CD4-positive, alpha-beta T cell (primary cell): ENCODE data around the gene GRIN1. TPM values are rescaled to one million over a fixed set of nuclear protein-coding genes. Genes with fewer than 3 reads are reported as not detected.

Experiments
- ATAC-seq: fragments of 200-7000 bp; cut with Tn5 transposase; one replicate; pipeline ENCODE4 v1.10.0; 2022; ENCODE audit warnings: mild to moderate bottlenecking; ENCODE audit not compliant: poor library complexity
- CTCF ChIA-PET: fragments of 350-600 bp; sonication (Branson Sonifier 250); formaldehyde crosslinking; loops from one replicate; lab custom pipeline; 2021; ENCODE audit warnings: antibody characterized with exemption, inconsistent platforms; lab: Charles Lee
- POLR2A ChIA-PET: fragments of 350-600 bp; sonication (Branson Sonifier 250); formaldehyde crosslinking; loops from one replicate; lab custom pipeline; 2021; ENCODE audit warnings: antibody characterized with exemption, inconsistent platforms; lab: Charles Lee
- DNase-seq, 14 experiments: peaks; one replicate each; pipeline ENCODE4 v3.0.0-alpha.2; 2013 to 2020; ENCODE audit warnings: mixed read lengths in 2 of 14
- H3K27ac ChIP-seq, 2 donors: one replicate each; pipeline versions ENCODE4 v1.5.1 to v1.7.0; 2013; ENCODE audit warnings: low read length in 2 of 2, low read depth in 1 of 2, mild to moderate bottlenecking in 1 of 2
- H3K27me3 ChIP-seq, 2 experiments: 1 replicate in 1 of 2; 2 replicates in 1 of 2; pipeline versions ENCODE4 v1.6.1 to v1.7.0; 2013; ENCODE audit warnings: low read length in 2 of 2, control low read depth in 1 of 2, mild to moderate bottlenecking in 1 of 2, moderate library complexity in 1 of 2; ENCODE audit not compliant: insufficient read depth in 2 of 2, control insufficient read depth in 1 of 2
- H3K36me3 ChIP-seq: one replicate; pipeline ENCODE4 v1.6.1; 2013; ENCODE audit warnings: low read length, control low read depth; ENCODE audit not compliant: insufficient read depth
- H3K4me1 ChIP-seq: one replicate; pipeline ENCODE4 v1.6.1; 2013; ENCODE audit warnings: low read length, control low read depth; ENCODE audit not compliant: insufficient read depth
- H3K4me3 ChIP-seq: one replicate; pipeline ENCODE4 v1.5.1; 2013; ENCODE audit warnings: mild to moderate bottlenecking, low read length, moderate library complexity
- H3K9me3 ChIP-seq, 2 experiments: 1 replicate in 1 of 2; 2 replicates in 1 of 2; pipeline versions ENCODE4 v1.6.1 to v1.7.0; 2013; ENCODE audit warnings: low read length in 2 of 2, mild to moderate bottlenecking in 2 of 2, control low read depth in 1 of 2, moderate library complexity in 1 of 2; ENCODE audit not compliant: control insufficient read depth in 1 of 2, insufficient read depth in 1 of 2
- H3K27ac Mint-ChIP-seq: one replicate; pipeline ENCODE4 v1.8.0; 2020; ENCODE audit warnings: mixed read lengths
- H3K27me3 Mint-ChIP-seq: one replicate; pipeline ENCODE4 v1.8.0; 2021; ENCODE audit warnings: mixed read lengths
- H3K36me3 Mint-ChIP-seq: one replicate; pipeline ENCODE4 v1.8.0; 2021; ENCODE audit warnings: low read depth, mixed read lengths
- H3K4me1 Mint-ChIP-seq: one replicate; pipeline ENCODE4 v1.8.0; 2021; ENCODE audit warnings: low read depth, mixed read lengths
- H3K4me3 Mint-ChIP-seq: one replicate; pipeline ENCODE4 v1.8.0; 2020; ENCODE audit warnings: mild to moderate bottlenecking, mixed read lengths
- H3K9me3 Mint-ChIP-seq: one replicate; pipeline ENCODE4 v1.8.0; 2020; ENCODE audit warnings: mixed read lengths
- intact Hi-C, 2 experiments: fragments of 100-400 bp; cut with DNase I in 1 of 2; cut with micrococcal nuclease in 1 of 2; formaldehyde crosslinking; loops; one replicate each; pipeline versions ENCODE4 v1.15.1 to v1.9.0; 2023 to 2025; cut with DNase I, micrococcal nuclease
- total RNA-seq, 174 experiments: library from RNA in 2 of 174; stranded (reverse) in 2 of 174; gene quantifications; one replicate each; pipeline ENCODE4 v1.2.3 and lab custom pipeline; 2021 to 2026
- TF ChIP-seq, protein P1 (sequence below): fragments of 200-600 bp; IDR thresholded peaks from one replicate; pipeline ENCODE4 v1.8.0; 2022; ENCODE audit warnings: antibody characterized with exemption, mild to moderate bottlenecking

Gene GRIN1
- total RNA-seq, 2 experiments from 2014 or later = not detected

DNA sequence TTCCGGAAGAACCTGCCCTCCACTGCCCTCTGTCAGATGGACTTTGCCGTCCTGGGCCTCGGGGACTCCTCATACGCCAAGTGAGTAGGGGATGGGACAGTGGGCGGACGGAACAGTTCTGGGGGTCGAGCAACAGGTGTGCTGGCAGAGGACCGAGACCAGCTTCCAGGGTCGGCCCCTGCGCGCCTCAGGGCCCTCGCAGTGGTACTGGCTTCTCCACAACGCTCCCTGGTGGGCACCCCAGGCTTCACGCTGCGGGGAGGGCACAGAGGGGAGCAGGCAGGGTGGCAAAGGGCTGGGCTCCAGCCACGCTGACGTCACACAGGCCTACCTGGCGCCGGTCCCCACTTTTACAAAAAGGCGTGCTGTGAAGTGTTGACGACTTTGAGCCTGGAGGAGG is 73.6 kb downstream of the GRIN1 start:
- TF ChIP-seq, protein P1, sequence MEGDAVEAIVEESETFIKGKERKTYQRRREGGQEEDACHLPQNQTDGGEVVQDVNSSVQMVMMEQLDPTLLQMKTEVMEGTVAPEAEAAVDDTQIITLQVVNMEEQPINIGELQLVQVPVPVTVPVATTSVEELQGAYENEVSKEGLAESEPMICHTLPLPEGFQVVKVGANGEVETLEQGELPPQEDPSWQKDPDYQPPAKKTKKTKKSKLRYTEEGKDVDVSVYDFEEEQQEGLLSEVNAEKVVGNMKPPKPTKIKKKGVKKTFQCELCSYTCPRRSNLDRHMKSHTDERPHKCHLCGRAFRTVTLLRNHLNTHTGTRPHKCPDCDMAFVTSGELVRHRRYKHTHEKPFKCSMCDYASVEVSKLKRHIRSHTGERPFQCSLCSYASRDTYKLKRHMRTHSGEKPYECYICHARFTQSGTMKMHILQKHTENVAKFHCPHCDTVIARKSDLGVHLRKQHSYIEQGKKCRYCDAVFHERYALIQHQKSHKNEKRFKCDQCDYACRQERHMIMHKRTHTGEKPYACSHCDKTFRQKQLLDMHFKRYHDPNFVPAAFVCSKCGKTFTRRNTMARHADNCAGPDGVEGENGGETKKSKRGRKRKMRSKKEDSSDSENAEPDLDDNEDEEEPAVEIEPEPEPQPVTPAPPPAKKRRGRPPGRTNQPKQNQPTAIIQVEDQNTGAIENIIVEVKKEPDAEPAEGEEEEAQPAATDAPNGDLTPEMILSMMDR = no peak
- DNase-seq (no peak), ATAC-seq (no peak)
- H3K36me3 ChIP-seq = peaks cover 10% of the 10 kb centered on the region
- CTCF ChIA-PET = no interaction called here
- intact Hi-C loops = no loop called here
- no peaks in the 10 kb centered on the region for H3K27me3 ChIP-seq
- H3K4me1 ChIP-seq = no peaks in the 10 kb centered on the region
- no peak overlapping the region for H3K4me3 ChIP-seq
- Mint-ChIP-seq H3K27ac (no peak overlapping the region), H3K36me3 (peaks cover under 1% of the 10 kb centered on the region), H3K4me3 (no peak overlapping the region), H3K27me3 (no peaks in the 10 kb centered on the region), H3K9me3 (no peaks in the 10 kb centered on the region), H3K4me1 (peaks cover 1% of the 10 kb centered on the region)
- POLR2A ChIA-PET = no interaction called here
- H3K27ac ChIP-seq = no peak overlapping the region
- no peaks in the 10 kb centered on the region for H3K9me3 ChIP-seq

DNA sequence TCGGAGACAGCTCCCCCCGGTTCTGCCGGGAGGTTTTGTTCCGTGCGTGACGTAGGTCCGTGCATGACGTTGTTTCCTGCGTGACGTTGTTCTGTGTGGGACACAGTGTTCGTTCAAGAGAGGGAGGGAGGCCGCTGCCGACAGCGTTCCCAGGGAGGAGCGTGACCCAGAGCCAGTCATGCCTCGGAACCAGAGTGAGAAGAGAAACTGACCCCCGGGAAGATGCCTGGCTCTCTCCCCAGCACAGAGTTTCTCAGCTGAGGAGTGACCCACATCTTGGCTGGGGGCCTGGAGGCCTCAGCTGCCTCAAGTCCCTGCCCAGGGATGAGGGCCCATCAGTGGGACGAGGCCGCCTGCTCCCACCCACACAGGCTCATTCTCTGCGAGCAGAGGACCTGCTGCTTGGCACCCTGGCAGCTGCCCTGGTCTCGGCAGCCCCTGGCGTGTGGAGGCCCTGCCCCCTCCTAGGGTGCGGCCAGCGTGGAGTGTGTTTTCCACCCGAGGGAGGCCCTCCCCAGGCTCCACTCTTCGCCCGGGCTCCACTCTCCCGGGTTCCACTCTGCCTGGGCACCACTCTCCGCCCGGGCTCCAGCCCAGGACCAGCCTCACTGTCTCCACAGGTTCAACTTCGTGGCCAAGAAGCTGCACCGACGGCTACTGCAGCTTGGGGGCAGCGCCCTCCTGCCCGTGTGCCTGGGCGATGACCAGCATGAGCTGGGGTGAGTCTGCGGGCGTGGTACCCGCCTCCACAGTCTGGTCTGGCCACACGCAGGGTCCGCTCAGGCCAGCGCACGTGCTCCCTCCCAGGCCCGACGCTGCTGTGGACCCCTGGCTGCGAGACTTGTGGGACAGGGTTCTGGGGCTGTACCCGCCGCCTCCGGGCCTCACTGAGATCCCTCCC is 74.5 kb downstream of the GRIN1 start:
- H3K27me3 Mint-ChIP-seq = no peaks in the 10 kb centered on the region
- no peaks in the 10 kb centered on the region for H3K4me1 Mint-ChIP-seq
- DNase-seq = no peak
- Histone ChIP-seq H3K36me3 (peaks cover 10% of the 10 kb centered on the region), H3K27ac (no peak overlapping the region), H3K4me3 (no peak overlapping the region), H3K27me3 (no peaks in the 10 kb centered on the region), H3K9me3 (no peaks in the 10 kb centered on the region), H3K4me1 (no peaks in the 10 kb centered on the region)
- TF ChIP-seq, protein P1 = no peak
- ATAC-seq = no peak
- intact Hi-C loops = no loop called here
- H3K4me3 Mint-ChIP-seq = no peak overlapping the region
- ChIA-PET POLR2A (no interaction called here), CTCF (no interaction called here)
- H3K9me3 Mint-ChIP-seq = no peaks in the 10 kb centered on the region
- H3K27ac Mint-ChIP-seq = no peak overlapping the region
- H3K36me3 Mint-ChIP-seq = no peaks in the 10 kb centered on the region

DNA sequence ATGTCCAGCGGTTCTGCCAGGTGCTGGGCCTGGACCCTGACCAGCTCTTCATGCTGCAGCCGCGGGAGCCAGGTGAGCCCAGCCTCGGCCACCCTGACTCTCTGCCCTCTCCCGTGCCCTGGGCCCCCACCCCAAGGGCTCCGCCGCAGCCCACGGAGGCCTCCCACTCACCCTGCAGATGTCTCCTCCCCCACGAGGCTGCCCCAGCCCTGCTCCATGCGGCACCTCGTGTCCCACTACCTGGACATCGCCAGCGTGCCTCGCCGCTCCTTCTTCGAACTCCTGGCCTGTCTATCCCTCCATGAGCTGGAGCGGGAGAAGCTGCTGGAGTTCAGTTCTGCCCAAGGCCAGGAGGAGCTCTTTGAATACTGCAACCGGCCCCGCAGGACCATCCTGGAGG is 75.7 kb downstream of the GRIN1 start:
- intact Hi-C loops = no loop called here

More for the DNA sequence above, 75.7 kb downstream of the GRIN1 start:
- Histone ChIP-seq H3K36me3 (peaks cover 6% of the 10 kb centered on the region), H3K27ac (no peak overlapping the region), H3K9me3 (no peaks in the 10 kb centered on the region), H3K27me3 (no peaks in the 10 kb centered on the region), H3K4me1 (no peaks in the 10 kb centered on the region), H3K4me3 (no peak overlapping the region)
- Mint-ChIP-seq H3K9me3 (no peaks in the 10 kb centered on the region), H3K36me3 (no peaks in the 10 kb centered on the region), H3K4me1 (no peaks in the 10 kb centered on the region), H3K4me3 (no peak overlapping the region), H3K27me3 (no peaks in the 10 kb centered on the region), H3K27ac (no peak overlapping the region)
- DNase-seq = no peak
- TF ChIP-seq, protein P1 = no peak
- CTCF ChIA-PET = no interaction called here
- no peak for ATAC-seq
- POLR2A ChIA-PET = interaction anchor here (1.0 kb wide), 1 partner anchor 8 kb away, joined by 3 read pairs; no protein-coding TSS in a partner anchor
